IMR-90 (cell line): ENCODE results near the gene CXCL12. TPM values are rescaled to one million over a fixed set of nuclear protein-coding genes. Genes with fewer than 3 reads are reported as not detected.
A peak's percentile ranks its signal among the peaks of the same experiment; 100 is the strongest.

Experiments used
- ATAC-seq: fragments of 200-7000 bp; cut with Tn5 transposase; 2 replicates; pipeline ENCODE4 v1.9.1; 2020; ENCODE audit warnings: low read depth, mild to moderate bottlenecking, moderate library complexity
- BruUV-seq: library from RNA; stranded (reverse); fragments of 400-500 nt; replicated peaks from 2 replicates; lab custom pipeline; 2021; lab: Mats Ljungman, UMichigan
- CTCF ChIA-PET: fragments of 300-600 bp; formaldehyde crosslinking; extraction: SDS; loops from one replicate; lab custom pipeline; 2021; ENCODE audit warnings: antibody characterized with exemption; lab: Yijun Ruan, JAX
- POLR2A ChIA-PET: fragments of 300-600 bp; sonication (Branson Sonifier 250); formaldehyde crosslinking; loops from one replicate; lab custom pipeline; 2022; ENCODE audit warnings: antibody characterized with exemption; ENCODE audit not compliant: unreplicated experiment; lab: Charles Lee
- DNase-seq: peaks from one replicate; pipeline ENCODE4 v3.0.0; 2013
- H2AFZ ChIP-seq: replicated peaks from 2 replicates; pipeline ENCODE3; 2013; ENCODE audit warnings: low read length, mild to moderate bottlenecking; ENCODE audit not compliant: poor library complexity
- H2AK5ac ChIP-seq: 2 replicates; pipeline ENCODE4 v1.6.1; 2013; ENCODE audit warnings: low read depth, low read length, inconsistent platforms
- H2AK9ac ChIP-seq: replicated peaks from 2 replicates; pipeline ENCODE3; 2013; ENCODE audit warnings: mild to moderate bottlenecking, low read depth, low read length, moderate library complexity; ENCODE audit not compliant: poor library complexity
- H2BK120ac ChIP-seq: 2 replicates; pipeline ENCODE4 v1.6.1; 2013; ENCODE audit warnings: low read depth, low read length, inconsistent platforms
- H2BK15ac ChIP-seq: 3 replicates; pipeline ENCODE4 v1.6.1; 2013; ENCODE audit warnings: low read depth, low read length, inconsistent platforms
- H2BK20ac ChIP-seq: 2 replicates; pipeline ENCODE4 v1.6.1; 2013; ENCODE audit warnings: low read depth, mild to moderate bottlenecking, inconsistent platforms, low read length, moderate library complexity
- H2BK5ac ChIP-seq: 2 replicates; pipeline ENCODE4 v1.6.1; 2013; ENCODE audit warnings: mild to moderate bottlenecking, low read depth, low read length, inconsistent platforms; ENCODE audit not compliant: poor library complexity, severe bottlenecking
- H3K14ac ChIP-seq: replicated peaks from 2 replicates; pipeline ENCODE4 v1.6.1; 2013; ENCODE audit warnings: low read depth, low read length, inconsistent platforms
- H3K18ac ChIP-seq: 2 replicates; pipeline ENCODE4 v1.6.1; 2013; ENCODE audit warnings: low read depth, low read length, control low read depth
- H3K23ac ChIP-seq: 2 replicates; pipeline ENCODE4 v1.6.1; 2013; ENCODE audit warnings: low read depth, low read length, inconsistent platforms
- H3K27ac ChIP-seq: 2 replicates; pipeline ENCODE4 v1.5.1; 2013; ENCODE audit warnings: mild to moderate bottlenecking, control low read depth, low read length; ENCODE audit not compliant: insufficient read depth
- H3K27me3 ChIP-seq: 2 replicates; pipeline ENCODE4 v1.6.1; 2013; ENCODE audit warnings: low read length; ENCODE audit not compliant: control insufficient read depth, insufficient read depth
- H3K36me3 ChIP-seq: 2 replicates; pipeline ENCODE4 v1.6.1; 2013; ENCODE audit warnings: low read length, mixed read lengths; ENCODE audit not compliant: control insufficient read depth, insufficient read depth
- H3K4ac ChIP-seq: 2 replicates; pipeline ENCODE4 v1.6.1; 2013; ENCODE audit warnings: low read depth, low read length, inconsistent platforms
- H3K4me1 ChIP-seq: 2 replicates; pipeline ENCODE4 v1.6.1; 2013; ENCODE audit warnings: low read length, mixed read lengths; ENCODE audit not compliant: control insufficient read depth, insufficient read depth
- H3K4me2 ChIP-seq: 2 replicates; pipeline ENCODE4 v1.6.1; 2013; ENCODE audit warnings: low read depth, mild to moderate bottlenecking, control low read depth, low read length, moderate library complexity
- H3K4me3 ChIP-seq: 2 replicates; pipeline ENCODE4 v1.5.1; 2013; ENCODE audit warnings: low read depth, mild to moderate bottlenecking, control low read depth, low read length, moderate library complexity; ENCODE audit not compliant: insufficient read depth
- H3K56ac ChIP-seq: 2 replicates; pipeline ENCODE4 v1.6.1; 2013; ENCODE audit warnings: low read length, inconsistent platforms; ENCODE audit not compliant: insufficient read depth; ENCODE audit errors: extremely low read depth
- H3K79me1 ChIP-seq, 2 experiments: 2 replicates each; pipeline ENCODE4 v1.6.1; 2013; ENCODE audit warnings: low read length in 2 of 2, inconsistent platforms in 1 of 2, low read depth in 1 of 2
- H3K9ac ChIP-seq: 2 replicates; pipeline ENCODE4 v1.6.1; 2013; ENCODE audit warnings: low read depth, low read length, control low read depth
- H3K9me1 ChIP-seq: 2 replicates; pipeline ENCODE4 v1.6.1; 2013; ENCODE audit warnings: low read length, inconsistent platforms; ENCODE audit not compliant: insufficient read depth
- H3K9me3 ChIP-seq: 2 replicates; pipeline ENCODE4 v1.6.1; 2013; ENCODE audit warnings: low read length; ENCODE audit not compliant: control insufficient read depth, insufficient read depth
- H4K20me1 ChIP-seq: 2 replicates; pipeline ENCODE4 v1.6.1; 2013; ENCODE audit warnings: low read length, inconsistent platforms; ENCODE audit not compliant: insufficient read depth
- H4K5ac ChIP-seq: 2 replicates; pipeline ENCODE4 v1.6.1; 2013; ENCODE audit warnings: mild to moderate bottlenecking, low read depth, low read length, control low read depth
- H4K8ac ChIP-seq, 2 experiments: 2 replicates each; pipeline ENCODE4 v1.6.1; 2013; ENCODE audit warnings: low read depth in 2 of 2, low read length in 2 of 2, control low read depth in 1 of 2, inconsistent platforms in 1 of 2
- H4K91ac ChIP-seq: 2 replicates; pipeline ENCODE4 v1.6.1; 2013; ENCODE audit warnings: low read depth, low read length, inconsistent platforms; ENCODE audit not compliant: insufficient read depth
- BHLHE40 ChIP-seq: fragments of 150-350 bp; IDR thresholded peaks from 2 replicates; pipeline ENCODE4 v1.6.1; 2016; ENCODE audit warnings: mild to moderate bottlenecking, low read depth, low read length
- CEBPB ChIP-seq: IDR thresholded peaks from 2 replicates; pipeline ENCODE4 v1.6.1; 2012; ENCODE audit warnings: low read depth, low read length, improper control_type of control experiment
- CHD1 ChIP-seq: IDR thresholded peaks from 2 replicates; pipeline ENCODE4 v1.6.1; 2012; ENCODE audit warnings: low read depth, low read length, improper control_type of control experiment
- CTCF ChIP-seq: conservative IDR thresholded peaks from 2 replicates; pipeline ENCODE4 v1.5.1; 2012; ENCODE audit warnings: mild to moderate bottlenecking, low read depth, low read length, improper control_type of control experiment
- MAFK ChIP-seq: IDR thresholded peaks from 2 replicates; pipeline ENCODE4 v1.6.1; 2012; ENCODE audit warnings: low read depth, low read length, improper control_type of control experiment
- NFE2L2 ChIP-seq: fragments of 150-350 bp; IDR thresholded peaks from 2 replicates; pipeline ENCODE4 v1.6.1; 2016; ENCODE audit warnings: low read depth, mild to moderate bottlenecking, low read length
- SMC3 ChIP-seq: fragments of 150-350 bp; IDR thresholded peaks from 2 replicates; pipeline ENCODE4 v1.6.1; 2016; ENCODE audit warnings: low read depth, mild to moderate bottlenecking, antibody characterized with exemption, low read length, moderate library complexity
- USF2 ChIP-seq: fragments of 150-350 bp; IDR thresholded peaks from 2 replicates; pipeline ENCODE4 v1.6.1; 2017; ENCODE audit warnings: mild to moderate bottlenecking, antibody characterized with exemption, low read length, low read depth
- WGBS, 2 experiments: methylation state at CpG; one replicate each; pipeline versions ENCODE4 v1.1.5 to v1.1.7; 2013; ENCODE audit warnings: missing lambda C conversion rate in 2 of 2; ENCODE audit not compliant: insufficient read length in 1 of 2; ENCODE audit errors: extremely low coverage in 2 of 2; 5-methylcytosine and 5-hydroxymethylcytosine counted together
- dilution Hi-C: fragments of 300-500 bp; cut with HindIII; formaldehyde crosslinking; loops from one replicate; pipeline ENCODE4 v1.14.3; 2018; ENCODE audit warnings: low sequenced_read_pairs; ENCODE audit not compliant: unreplicated experiment
- in situ Hi-C: fragments of 300-500 bp; cut with MboI; formaldehyde crosslinking; loops from 3 replicates; pipeline ENCODE4 v1.14.3; 2019; ENCODE audit warnings: low sequenced_read_pairs, inconsistent platforms, mixed read lengths
- intact Hi-C: fragments of 100-400 bp; cut with micrococcal nuclease; formaldehyde crosslinking; loops from 2 replicates; pipeline ENCODE4 v1.10.0; 2022
- polyA plus RNA-seq, 3 experiments: library from polyadenylated mRNA; depleted of rRNA; stranded (reverse); fragments of >200 nt; gene quantifications; 2 replicates each; pipeline ENCODE4 v1.2.3, GENCODE V29; 2012; ENCODE audit warnings: low replicate concordance in 1 of 3
- total RNA-seq: library from RNA; depleted of rRNA; stranded (reverse); fragments of >200 nt; gene quantifications from 2 replicates; pipeline ENCODE4 v1.2.3, GENCODE V29; 2012

Gene CXCL12
- total and polyA plus RNA-seq, 2 of the 4 experiments (the other 2 are of a cell fraction), result 15.8 to 80.7 TPM

GRCh38 chr10:44387853-44388251 lies 3.0 kb upstream of the CXCL12 start:
- DNase-seq, result no peak
- no peak overlapping the region for H3K4me2 ChIP-seq
- H4K91ac ChIP-seq, result no peak overlapping the region
- no TSS peak for BruUV-seq
- H2AFZ ChIP-seq, result peak overlapping the region; percentile 44
- H3K14ac ChIP-seq, result no peak overlapping the region
- peaks cover 4 to 5% of the 10 kb centered on the region in 2 experiments; a peak in 2 of 4 replicates for H3K79me1 ChIP-seq
- no peak overlapping the region for H2AK5ac ChIP-seq
- H2BK20ac ChIP-seq, result no peak overlapping the region
- H3K9me3 ChIP-seq, result no peaks in the 10 kb centered on the region
- H4K5ac ChIP-seq, result no peak overlapping the region
- no peak overlapping the region for H2BK120ac ChIP-seq
- CTCF ChIA-PET, result no interaction called here
- no peak overlapping the region for H3K4me3 ChIP-seq
- H3K36me3 ChIP-seq, result no peaks in the 10 kb centered on the region
- no peak for ATAC-seq
- H4K20me1 ChIP-seq, result no peaks in the 10 kb centered on the region
- no peak overlapping the region for H4K8ac ChIP-seq
- in situ Hi-C loops (no loop called here), dilution Hi-C loops (no loop called here), intact Hi-C loops (loop anchor here (2.0 to 10.0 kb wide), 3 partner anchors 203 to 523 kb away; no protein-coding TSS in a partner anchor)
- H2AK9ac ChIP-seq, result no peak overlapping the region
- no peak overlapping the region for H3K18ac ChIP-seq
- no peak overlapping the region for H2BK5ac ChIP-seq
- POLR2A ChIA-PET, result no interaction called here
- peaks cover 3% of the 10 kb centered on the region; the same call in 1 of the 2 replicates for H3K4me1 ChIP-seq
- H3K27me3 ChIP-seq, result peaks cover 10% of the 10 kb centered on the region
- no CpG with 5 or more reads among the region's 7 CpGs for WGBS, 2 experiments
- no peak overlapping the region for H2BK15ac ChIP-seq
- H3K56ac ChIP-seq, result no peak overlapping the region
- TF ChIP-seq BHLHE40 (no peak), MAFK (no peak), USF2 (no peak), SMC3 (no peak), NFE2L2 (no peak), CEBPB (no peak), CTCF (no peak), CHD1 (no peak)
- H3K4ac ChIP-seq, result no peak overlapping the region
- H3K9ac ChIP-seq, result no peak overlapping the region
- no peaks in the 10 kb centered on the region for H3K9me1 ChIP-seq
- H3K23ac ChIP-seq, result no peak overlapping the region
- H3K27ac ChIP-seq, result no peak overlapping the region
